ENCODE measurements around the gene ALG12.

DNA sequence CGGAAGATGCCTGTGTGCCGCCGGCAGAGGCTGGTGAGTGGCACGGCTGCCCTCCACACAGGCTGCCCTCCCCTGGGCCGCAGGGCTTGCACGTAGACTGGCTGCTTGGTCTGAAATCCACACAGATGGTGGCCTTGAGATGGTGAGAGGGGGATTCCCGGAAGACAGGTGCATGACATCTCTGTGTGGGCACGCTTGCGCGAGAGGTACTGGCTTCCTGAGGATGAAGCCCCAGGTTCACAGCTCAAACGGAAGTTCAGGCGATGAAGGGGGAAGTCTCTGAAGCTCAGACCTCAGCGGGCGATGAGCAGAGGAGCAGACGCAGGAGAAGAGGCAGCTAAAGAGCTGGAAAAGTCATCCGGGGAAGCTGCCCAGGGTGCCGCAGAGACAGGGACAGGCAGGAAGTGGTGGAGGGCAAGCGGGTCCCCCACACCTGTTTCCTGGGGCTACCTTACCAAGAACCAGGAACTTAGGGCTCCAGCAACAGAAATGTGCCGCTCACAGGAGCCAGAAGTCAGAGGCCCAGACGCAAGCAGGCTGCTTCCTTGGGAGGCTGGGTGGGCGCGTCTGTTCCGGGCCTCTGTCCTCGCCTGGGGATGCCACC is 7.4 kb upstream of the ALG12 start:
- TF ChIP-seq EZH2 (IDR thresholded peaks at IDR 0.05; ENCODE audit: borderline replicate concordance, low read length), result no peak
- TF ChIP-seq CTCF (IDR thresholded peaks at IDR 0.05; ENCODE audit: low read length), result no peak
